Neuron (in vitro differentiated cells): ENCODE data around the gene ASXL3.

Source experiments
- H2AFZ ChIP-seq: one replicate; pipeline ENCODE4 v1.6.1; 2013; ENCODE audit warnings: low read depth, mild to moderate bottlenecking, inconsistent platforms, low read length, moderate library complexity
- H3K27me3 ChIP-seq: one replicate; pipeline ENCODE4 v1.6.1; 2013; ENCODE audit warnings: low read length; ENCODE audit not compliant: insufficient read depth
- H3K36me3 ChIP-seq: one replicate; pipeline ENCODE4 v1.6.1; 2013; ENCODE audit warnings: low read length; ENCODE audit not compliant: insufficient read depth
- H3K4me1 ChIP-seq: one replicate; pipeline ENCODE4 v1.6.1; 2013; ENCODE audit warnings: low read length; ENCODE audit not compliant: insufficient read depth
- H3K4me3 ChIP-seq: 2 replicates; pipeline ENCODE4 v1.5.1; 2013; ENCODE audit warnings: mild to moderate bottlenecking, low read length, moderate library complexity
- H3K9me3 ChIP-seq: one replicate; pipeline ENCODE4 v1.6.1; 2013; ENCODE audit warnings: low read length

The ASXL3 gene

GRCh38 chr18:33571998-33572787 lies 5.8 kb upstream of the ASXL3 start:
- Histone ChIP-seq H3K9me3 (no peaks in the 10 kb centered on the region), H3K36me3 (no peaks in the 10 kb centered on the region), H2AFZ (peak overlapping the region; percentile 67), H3K4me1 (peaks cover 26% of the 10 kb centered on the region), H3K4me3 (peak overlapping the region; percentile 18), H3K27me3 (no peaks in the 10 kb centered on the region)

- no peak overlapping the region for H3K4me3 ChIP-seq
- no peaks in the 10 kb centered on the region for H3K27me3 ChIP-seq
- no peak overlapping the region for H2AFZ ChIP-seq
- no peaks in the 10 kb centered on the region for H3K36me3 ChIP-seq
- H3K9me3 ChIP-seq = no peaks in the 10 kb centered on the region
- peaks cover 26% of the 10 kb centered on the region for H3K4me1 ChIP-seq
These were observed 4.8 kb upstream of the ASXL3 start for GRCh38 chr18:33573193-33573592.

- H3K36me3 ChIP-seq = no peaks in the 10 kb centered on the region
- H3K4me3 ChIP-seq = no peak overlapping the region
- H2AFZ ChIP-seq = no peak overlapping the region
- H3K27me3 ChIP-seq = no peaks in the 10 kb centered on the region
- H3K9me3 ChIP-seq = no peaks in the 10 kb centered on the region
- H3K4me1 ChIP-seq = peaks cover 29% of the 10 kb centered on the region
These were observed 2.6 kb upstream of the ASXL3 start for GRCh38 chr18:33575451-33575850.

- H3K4me3 ChIP-seq = peak overlapping the region; percentile 55
- no peaks in the 10 kb centered on the region for H3K27me3 ChIP-seq
- H3K4me1 ChIP-seq = peaks cover 31% of the 10 kb centered on the region
These were observed 896 bp upstream of the ASXL3 start for GRCh38 chr18:33576999-33577646.

GRCh38 chr18:33578518-33579348 lies 714 bp downstream of the ASXL3 start:
- peaks cover 28% of the 10 kb centered on the region for H3K4me1 ChIP-seq
- H3K27me3 ChIP-seq = no peaks in the 10 kb centered on the region
- peak overlapping the region; percentile 0 for H2AFZ ChIP-seq
- peak overlapping the region; percentile 51 for H3K4me3 ChIP-seq
- no peaks in the 10 kb centered on the region for H3K36me3 ChIP-seq
- H3K9me3 ChIP-seq = no peaks in the 10 kb centered on the region

More at GRCh38 chr18:33576999-33577646, 896 bp upstream of the ASXL3 start:
- peak overlapping the region; percentile 56 for H2AFZ ChIP-seq
- no peaks in the 10 kb centered on the region for H3K36me3 ChIP-seq
- H3K9me3 ChIP-seq = no peaks in the 10 kb centered on the region

- Histone ChIP-seq H3K4me1 (peaks cover 33% of the 10 kb centered on the region), H3K9me3 (no peaks in the 10 kb centered on the region), H3K27me3 (no peaks in the 10 kb centered on the region), H3K36me3 (no peaks in the 10 kb centered on the region), H2AFZ (peak overlapping the region; percentile 0), H3K4me3 (peak overlapping the region; percentile 51)
These were observed 1.6 kb downstream of the ASXL3 start for GRCh38 chr18:33579349-33580215.

- Histone ChIP-seq H3K27me3 (no peaks in the 10 kb centered on the region), H3K4me3 (peak overlapping the region; percentile 51), H2AFZ (no peak overlapping the region)
These were observed 2.5 kb downstream of the ASXL3 start for GRCh38 chr18:33580546-33580945.

GRCh38 chr18:33581856-33582255 lies 3.8 kb downstream of the ASXL3 start:
- Histone ChIP-seq H3K27me3 (no peaks in the 10 kb centered on the region), H3K9me3 (no peaks in the 10 kb centered on the region), H3K4me3 (peak overlapping the region; percentile 51), H3K36me3 (no peaks in the 10 kb centered on the region), H3K4me1 (peaks cover 40% of the 10 kb centered on the region), H2AFZ (no peak overlapping the region)

More at GRCh38 chr18:33580546-33580945, 2.5 kb downstream of the ASXL3 start:
- Histone ChIP-seq H3K36me3 (no peaks in the 10 kb centered on the region), H3K4me1 (peaks cover 42% of the 10 kb centered on the region), H3K9me3 (no peaks in the 10 kb centered on the region)

GRCh38 chr18:33583901-33584300 lies 5.9 kb downstream of the ASXL3 start:
- peaks cover 37% of the 10 kb centered on the region for H3K4me1 ChIP-seq
- no peaks in the 10 kb centered on the region for H3K36me3 ChIP-seq
- H3K27me3 ChIP-seq = no peaks in the 10 kb centered on the region
- H3K9me3 ChIP-seq = no peaks in the 10 kb centered on the region
- H2AFZ ChIP-seq = no peak overlapping the region
- H3K4me3 ChIP-seq = no peak overlapping the region

- Histone ChIP-seq H2AFZ (no peak overlapping the region), H3K36me3 (no peaks in the 10 kb centered on the region), H3K4me3 (peak overlapping the region; percentile 8), H3K9me3 (no peaks in the 10 kb centered on the region), H3K4me1 (peaks cover 35% of the 10 kb centered on the region), H3K27me3 (no peaks in the 10 kb centered on the region)
These were observed 6.8 kb downstream of the ASXL3 start for GRCh38 chr18:33584548-33585430.

- H3K4me1 ChIP-seq = peaks cover 34% of the 10 kb centered on the region
- H3K27me3 ChIP-seq = no peaks in the 10 kb centered on the region
- no peaks in the 10 kb centered on the region for H3K36me3 ChIP-seq
- no peaks in the 10 kb centered on the region for H3K9me3 ChIP-seq
- peak overlapping the region; percentile 8 for H3K4me3 ChIP-seq
- H2AFZ ChIP-seq = no peak overlapping the region
These were observed 7.4 kb downstream of the ASXL3 start for GRCh38 chr18:33585431-33585775.

- no peaks in the 10 kb centered on the region for H3K27me3 ChIP-seq
- H3K4me3 ChIP-seq = no peak overlapping the region
- H3K4me1 ChIP-seq = peaks cover 17% of the 10 kb centered on the region
- no peaks in the 10 kb centered on the region for H3K36me3 ChIP-seq
- no peak overlapping the region for H2AFZ ChIP-seq
- no peaks in the 10 kb centered on the region for H3K9me3 ChIP-seq
These were observed 10.3 kb downstream of the ASXL3 start for GRCh38 chr18:33588361-33588760.
